ENCODE results near the gene IBA57.

The IBA57 gene

GRCh38 chr1:228123505-228123904, 42.1 kb upstream of the IBA57 start:
- no peak for DNase-seq (ENCODE audit: low read depth, low spot score)
- TF ChIP-seq, protein P1, sequence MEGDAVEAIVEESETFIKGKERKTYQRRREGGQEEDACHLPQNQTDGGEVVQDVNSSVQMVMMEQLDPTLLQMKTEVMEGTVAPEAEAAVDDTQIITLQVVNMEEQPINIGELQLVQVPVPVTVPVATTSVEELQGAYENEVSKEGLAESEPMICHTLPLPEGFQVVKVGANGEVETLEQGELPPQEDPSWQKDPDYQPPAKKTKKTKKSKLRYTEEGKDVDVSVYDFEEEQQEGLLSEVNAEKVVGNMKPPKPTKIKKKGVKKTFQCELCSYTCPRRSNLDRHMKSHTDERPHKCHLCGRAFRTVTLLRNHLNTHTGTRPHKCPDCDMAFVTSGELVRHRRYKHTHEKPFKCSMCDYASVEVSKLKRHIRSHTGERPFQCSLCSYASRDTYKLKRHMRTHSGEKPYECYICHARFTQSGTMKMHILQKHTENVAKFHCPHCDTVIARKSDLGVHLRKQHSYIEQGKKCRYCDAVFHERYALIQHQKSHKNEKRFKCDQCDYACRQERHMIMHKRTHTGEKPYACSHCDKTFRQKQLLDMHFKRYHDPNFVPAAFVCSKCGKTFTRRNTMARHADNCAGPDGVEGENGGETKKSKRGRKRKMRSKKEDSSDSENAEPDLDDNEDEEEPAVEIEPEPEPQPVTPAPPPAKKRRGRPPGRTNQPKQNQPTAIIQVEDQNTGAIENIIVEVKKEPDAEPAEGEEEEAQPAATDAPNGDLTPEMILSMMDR (IDR thresholded peaks at IDR 0.05; ENCODE audit: low read depth, low read length) = no peak
- in situ Hi-C loops (cut with HindIII; ENCODE audit: low sequenced_read_pairs) = no loop called here

GRCh38 chr1:228125185-228125584, 40.4 kb upstream of the IBA57 start:
- DNase-seq (ENCODE audit: low read depth, low spot score) = no peak
- TF ChIP-seq, protein P1 (IDR thresholded peaks at IDR 0.05; ENCODE audit: low read depth, low read length) = no peak
- in situ Hi-C loops (cut with HindIII; ENCODE audit: low sequenced_read_pairs) = no loop called here
- no peak overlapping the region for H3K4me3 ChIP-seq (ENCODE audit: low read depth, low read length)

More at GRCh38 chr1:228123505-228123904, 42.1 kb upstream of the IBA57 start:
- no peak overlapping the region for H3K4me3 ChIP-seq (ENCODE audit: low read depth, low read length)

- in situ Hi-C loops (cut with HindIII; ENCODE audit: low sequenced_read_pairs) = no loop called here
- TF ChIP-seq, protein P1 (IDR thresholded peaks at IDR 0.05; ENCODE audit: low read depth, low read length) = no peak
- no peak overlapping the region for H3K4me3 ChIP-seq (ENCODE audit: low read depth, low read length)
- no peak for DNase-seq (ENCODE audit: low read depth, low spot score)
Observed at GRCh38 chr1:228131766-228132165, 33.8 kb upstream of the IBA57 start.

DNA sequence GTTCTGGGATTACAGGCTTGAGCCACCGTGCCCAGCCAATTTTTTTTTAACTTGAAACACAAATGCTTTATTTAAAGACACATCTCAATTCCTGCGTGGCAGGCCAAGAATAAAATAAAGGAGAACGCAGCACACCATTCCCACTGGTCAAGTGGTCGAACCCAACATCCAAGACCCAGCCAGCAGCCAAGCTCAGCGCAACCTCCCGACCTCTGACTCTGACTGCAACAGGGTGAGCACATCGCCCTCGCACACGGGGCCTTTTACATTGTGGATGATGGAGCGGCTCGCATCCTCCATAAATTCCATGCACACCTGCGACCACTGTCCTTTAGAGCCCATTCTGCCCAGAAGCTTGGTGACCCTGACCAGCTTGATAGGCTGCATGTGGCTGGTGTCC, 31.0 kb upstream of the IBA57 start:
- H3K4me3 ChIP-seq (ENCODE audit: low read depth, low read length) = no peak overlapping the region
- in situ Hi-C loops (cut with HindIII; ENCODE audit: low sequenced_read_pairs) = no loop called here
- DNase-seq (ENCODE audit: low read depth, low spot score) = no peak
- TF ChIP-seq, protein P1 (IDR thresholded peaks at IDR 0.05; ENCODE audit: low read depth, low read length) = no peak

DNA sequence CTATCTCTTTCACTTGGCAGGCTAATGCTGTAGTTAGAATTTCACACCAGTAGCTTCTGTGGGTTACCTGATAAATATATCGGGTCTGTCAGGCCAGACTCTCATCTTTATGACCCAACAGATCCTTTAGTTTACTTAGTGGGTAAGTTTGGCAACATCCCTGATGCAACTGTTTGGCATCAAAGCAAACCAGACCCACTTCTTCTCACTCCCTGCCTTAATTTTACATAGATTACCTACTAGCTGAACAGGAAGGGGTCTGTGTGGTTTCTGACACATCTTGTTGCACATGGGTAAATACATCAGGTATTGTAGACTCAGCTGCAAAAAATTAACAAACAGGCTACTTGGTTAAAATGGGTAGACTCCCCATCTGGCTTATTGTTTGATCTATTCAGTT, 28.7 kb upstream of the IBA57 start:
- in situ Hi-C loops (cut with HindIII; ENCODE audit: low sequenced_read_pairs) = no loop called here
- H3K4me3 ChIP-seq (ENCODE audit: low read depth, low read length) = no peak overlapping the region
- TF ChIP-seq, protein P1 (IDR thresholded peaks at IDR 0.05; ENCODE audit: low read depth, low read length) = no peak
- DNase-seq (ENCODE audit: low read depth, low spot score) = no peak

DNA sequence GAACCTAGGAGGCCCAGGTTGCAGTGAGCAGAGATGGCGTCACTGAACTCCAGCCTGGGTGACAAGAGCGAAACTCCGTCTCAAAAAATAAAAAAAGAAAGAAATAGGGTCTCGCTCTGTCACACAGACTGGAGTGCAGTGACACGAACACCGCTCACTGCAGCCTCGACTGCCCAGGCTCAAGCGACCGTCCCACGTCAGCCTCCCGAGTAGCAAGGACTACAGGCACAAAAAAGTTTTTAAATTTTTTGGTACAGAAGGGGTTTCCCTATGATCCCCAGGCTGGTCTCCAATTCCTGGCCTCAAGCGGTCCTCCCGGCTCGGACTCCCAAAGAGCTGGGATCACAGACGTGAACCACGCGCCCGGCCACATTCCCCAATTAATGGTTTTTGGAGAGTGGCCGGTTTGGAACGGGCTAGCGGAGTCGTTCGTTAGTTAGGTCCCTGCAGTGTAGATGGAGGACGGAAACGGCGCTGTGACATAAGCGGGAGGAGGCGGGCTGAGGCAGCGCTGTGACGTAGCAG, 26.1 kb upstream of the IBA57 start:
- in situ Hi-C loops (cut with HindIII; ENCODE audit: low sequenced_read_pairs) = no loop called here
- TF ChIP-seq, protein P1 (IDR thresholded peaks at IDR 0.05; ENCODE audit: low read depth, low read length) = no peak
- peak overlapping the region; percentile 84 for H3K4me3 ChIP-seq (ENCODE audit: low read depth, low read length)
- no peak for DNase-seq (ENCODE audit: low read depth, low spot score)

All from astrocyte of the spinal cord (primary cell).